OCI-M2 (cell line): ENCODE data around the gene TAF8.

ENCODE experiments used
- DNase-seq: peaks from one replicate; lab custom pipeline; 2025; ENCODE audit not compliant: unreplicated experiment; lab: John Stamatoyannopoulos, UW

TAF8 gene

DNA sequence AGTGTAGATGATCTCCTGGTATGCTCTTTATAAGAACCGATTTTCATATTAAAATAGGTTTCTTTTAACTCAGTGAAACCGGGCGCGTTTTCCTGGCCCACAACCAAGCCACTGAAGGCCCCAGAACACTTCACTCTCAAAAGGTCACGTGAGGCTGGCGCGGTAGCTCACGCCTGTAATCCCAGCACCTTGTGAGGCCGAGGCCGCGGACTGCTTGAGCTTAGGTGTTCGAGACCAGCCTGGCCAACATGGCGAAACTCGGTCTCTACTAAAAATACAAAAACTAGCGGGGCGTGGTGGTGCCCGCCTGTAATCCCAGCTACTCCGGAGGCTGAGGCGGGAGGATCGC is 402 bp upstream of the TAF8 start:
- DNase-seq, result no peak

- no peak for DNase-seq
Measured at GRCh38 chr6:42051268-42051653, 937 bp downstream of the TAF8 start.

- DNase-seq, result no peak
Measured at GRCh38 chr6:42053601-42054000, 3.3 kb downstream of the TAF8 start.

- no peak for DNase-seq
Measured at GRCh38 chr6:42059743-42060142, 9.4 kb downstream of the TAF8 start.

DNA sequence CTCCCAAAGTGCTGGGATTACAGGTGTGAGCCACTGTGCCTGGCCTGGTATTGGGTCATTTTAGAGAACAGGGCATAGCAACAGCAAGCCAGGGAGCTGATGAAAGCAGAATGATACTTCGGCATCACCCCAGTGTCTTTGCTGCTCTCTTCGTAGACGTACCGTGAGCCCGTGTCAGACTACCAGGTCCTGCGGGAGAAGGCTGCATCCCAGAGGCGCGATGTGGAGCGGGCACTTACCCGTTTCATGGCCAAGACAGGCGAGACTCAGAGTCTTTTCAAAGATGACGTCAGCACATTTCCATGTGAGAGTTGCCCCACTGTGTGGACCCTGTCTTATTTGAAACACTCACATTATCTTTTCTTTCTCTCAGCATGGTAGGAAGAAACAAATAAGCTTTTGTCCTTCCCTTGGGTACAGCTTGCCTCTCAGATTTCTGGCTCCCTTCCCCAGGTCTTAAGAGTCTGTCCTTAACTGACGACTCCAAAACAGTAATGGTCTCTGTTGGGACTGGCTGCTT is 15.9 kb downstream of the TAF8 start:
- DNase-seq, result no peak

DNA sequence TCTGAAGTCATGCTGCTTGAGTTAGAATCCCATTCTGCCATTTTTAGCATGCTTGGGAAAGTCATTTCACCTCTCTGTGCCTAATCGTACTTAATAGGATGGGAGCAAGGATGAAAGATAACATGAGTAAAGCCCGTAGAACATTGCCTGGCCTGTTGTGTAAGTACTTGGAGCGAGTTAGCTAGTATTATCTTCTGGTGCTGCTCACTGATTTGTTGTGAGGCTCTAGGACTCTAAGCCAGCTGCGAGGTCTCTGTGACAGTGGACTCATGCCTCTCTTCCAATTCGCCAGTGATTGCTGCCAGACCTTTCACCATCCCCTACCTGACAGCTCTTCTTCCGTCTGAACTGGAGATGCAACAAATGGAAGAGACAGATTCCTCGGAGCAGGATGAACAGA is 17.8 kb downstream of the TAF8 start:
- no peak for DNase-seq

DNA sequence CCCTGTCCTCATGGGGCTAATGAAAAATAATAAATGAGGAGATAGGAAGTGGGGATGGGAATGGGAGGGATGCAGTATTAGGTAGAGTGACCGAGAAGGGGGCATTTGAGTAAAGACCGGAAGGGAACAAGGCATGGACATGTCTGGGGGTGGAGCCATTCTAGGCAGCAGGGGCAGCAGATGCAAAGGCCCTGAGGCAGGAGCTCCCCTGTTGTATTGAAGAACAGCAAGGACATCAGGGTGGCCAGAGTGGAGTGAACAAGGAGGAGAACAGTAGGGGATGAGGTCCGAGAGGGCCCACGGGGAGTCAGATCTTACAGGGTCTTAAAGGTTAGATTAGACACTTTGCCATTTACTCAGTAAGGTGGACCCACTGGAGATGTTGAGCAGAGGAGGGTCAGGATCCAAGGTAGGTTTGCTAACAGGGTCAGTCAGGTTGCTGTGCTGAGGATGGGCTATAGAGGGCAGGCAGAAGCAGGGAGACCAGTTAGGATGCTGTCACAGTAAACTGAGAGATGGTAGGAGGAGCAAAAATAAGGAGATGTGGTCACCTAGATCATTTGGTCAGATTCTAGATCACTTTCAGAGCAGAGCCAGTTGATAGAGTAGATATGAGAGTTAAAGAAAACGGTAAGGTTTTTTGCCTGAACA is 18.7 kb downstream of the TAF8 start:
- DNase-seq, result no peak

DNA sequence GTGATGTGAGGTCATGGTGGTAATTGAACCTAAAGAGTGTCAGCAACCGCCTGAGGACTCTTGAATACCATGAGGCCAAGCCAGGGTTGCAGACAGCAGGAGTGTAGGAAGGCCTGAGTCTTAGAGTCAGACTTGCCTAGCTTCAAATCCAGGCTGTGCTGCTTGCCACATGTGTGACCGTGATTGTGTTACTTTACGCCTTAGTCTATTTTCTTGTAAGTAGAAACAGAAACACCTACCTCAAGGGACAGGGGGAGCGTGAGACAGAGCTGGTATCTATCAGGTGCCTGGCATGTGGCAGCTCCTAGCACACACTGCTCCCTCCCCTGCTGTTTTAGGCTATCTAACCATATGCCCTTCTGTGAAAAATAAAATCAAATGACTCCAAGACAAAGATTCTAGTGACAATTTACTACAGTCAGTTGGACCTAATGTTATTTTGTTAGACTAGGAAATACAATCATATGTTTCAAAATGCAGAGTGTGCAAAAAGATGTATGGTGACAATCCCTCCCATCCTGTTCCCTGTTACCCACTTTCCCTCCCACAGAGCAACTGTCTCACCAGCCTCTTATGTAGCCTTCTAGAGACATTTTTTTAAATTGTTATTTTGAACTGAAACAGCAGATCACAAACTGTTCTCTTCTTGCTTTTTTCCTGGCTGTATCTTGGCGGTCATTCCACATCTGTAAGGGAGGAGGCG is 21.7 kb downstream of the TAF8 start:
- DNase-seq, result no peak

- no peak for DNase-seq
Measured at GRCh38 chr6:42073287-42073686, 23.0 kb downstream of the TAF8 start.

DNA sequence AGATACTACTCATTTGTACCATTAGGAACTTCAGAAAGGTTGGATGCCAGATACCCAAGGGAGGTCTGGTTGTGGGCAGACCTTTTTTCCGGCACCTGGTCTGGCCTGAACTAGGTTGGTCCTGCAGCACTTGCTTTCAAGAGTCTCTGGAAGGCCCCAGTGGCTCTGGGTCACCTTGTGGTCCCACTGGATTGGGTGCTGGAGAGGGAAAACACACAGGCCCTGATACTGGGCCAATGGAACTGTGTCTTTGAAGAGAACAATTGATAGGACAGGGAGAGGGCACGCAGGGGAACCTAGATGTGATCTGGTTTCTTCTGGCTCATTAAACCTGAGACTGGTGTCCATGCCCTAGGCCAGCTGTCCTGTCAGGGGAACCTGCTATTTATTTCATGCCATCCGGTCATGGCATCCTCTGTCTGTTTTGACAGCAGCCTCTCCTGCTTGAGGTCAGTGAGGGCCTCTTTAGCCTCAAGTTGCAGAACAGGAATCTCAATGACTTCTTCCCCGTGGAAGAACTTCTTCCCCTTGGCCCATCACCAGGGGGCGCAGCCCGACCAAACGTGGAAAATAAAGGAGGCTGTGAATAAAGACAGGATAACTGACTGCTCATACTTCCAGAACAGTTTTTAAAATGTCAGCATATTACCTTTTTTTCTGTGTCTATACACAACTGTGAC is 25.0 kb downstream of the TAF8 start:
- no peak for DNase-seq

DNA sequence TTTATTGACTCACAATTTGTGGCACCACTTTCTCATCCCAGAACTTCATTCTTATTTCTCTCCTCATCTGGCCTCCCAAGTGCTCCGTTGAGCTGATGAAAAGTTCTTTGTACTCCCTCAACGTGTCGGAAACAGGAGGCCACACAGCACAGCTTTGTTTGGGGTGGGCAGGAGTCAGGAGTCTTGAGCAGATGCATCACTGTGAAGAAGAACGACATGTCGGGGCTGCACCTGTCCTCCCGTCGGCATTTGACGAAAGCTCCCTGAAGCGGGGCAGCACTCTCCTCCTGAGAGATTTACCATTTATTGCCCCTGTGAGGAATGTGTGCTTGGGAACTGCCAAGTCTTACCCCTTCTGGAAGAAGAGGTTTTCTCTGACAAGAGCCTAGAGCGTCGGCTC is 28.1 kb downstream of the TAF8 start:
- no peak for DNase-seq

GRCh38 chr6:42079941-42080464 is 29.7 kb downstream of the TAF8 start:
- no peak for DNase-seq

DNA sequence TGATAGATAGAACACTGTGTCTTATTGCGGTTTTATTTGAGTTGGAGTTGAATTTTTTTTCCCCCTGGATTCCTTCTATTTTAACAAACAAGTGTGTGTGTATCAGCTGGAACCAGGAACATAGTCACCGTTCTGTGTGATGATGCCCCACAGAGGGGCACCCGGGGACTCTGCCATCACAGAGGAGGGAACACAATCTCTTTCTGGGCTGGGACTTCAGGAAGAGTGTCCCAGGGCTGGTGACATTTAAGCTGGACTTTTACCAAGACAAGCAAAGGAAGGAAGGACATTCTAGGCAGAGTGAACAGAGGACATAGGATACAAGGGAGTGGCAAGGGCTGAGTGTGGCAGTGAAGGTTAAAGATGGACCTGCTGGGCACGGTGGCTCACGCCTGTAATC is 33.2 kb downstream of the TAF8 start:
- no peak for DNase-seq

DNA sequence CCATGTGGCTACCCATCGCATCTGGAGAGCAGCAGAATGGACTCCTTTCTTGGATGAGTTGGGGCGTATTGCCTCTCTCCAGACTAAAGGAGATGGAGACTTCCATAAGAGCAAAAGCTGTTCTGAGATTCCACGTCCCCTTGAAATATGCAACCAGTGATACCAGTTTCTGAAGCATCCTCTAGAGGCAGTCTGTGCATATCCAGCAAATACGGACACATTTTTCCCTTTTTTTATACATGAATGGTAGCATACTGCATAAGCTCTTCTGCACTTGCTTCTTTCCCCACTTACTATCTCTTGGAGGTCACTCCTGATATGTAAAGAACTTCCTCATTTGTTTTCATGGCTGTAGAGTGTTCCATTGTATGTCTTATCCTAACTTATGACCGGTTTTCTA is 34.6 kb downstream of the TAF8 start:
- DNase-seq, result no peak

- DNase-seq, result no peak
Measured at GRCh38 chr6:42086046-42087035, 36.0 kb downstream of the TAF8 start.

GRCh38 chr6:42088101-42088591 is 37.8 kb downstream of the TAF8 start:
- no peak for DNase-seq

GRCh38 chr6:42090819-42091717 is 40.7 kb downstream of the TAF8 start:
- DNase-seq, result no peak

DNA sequence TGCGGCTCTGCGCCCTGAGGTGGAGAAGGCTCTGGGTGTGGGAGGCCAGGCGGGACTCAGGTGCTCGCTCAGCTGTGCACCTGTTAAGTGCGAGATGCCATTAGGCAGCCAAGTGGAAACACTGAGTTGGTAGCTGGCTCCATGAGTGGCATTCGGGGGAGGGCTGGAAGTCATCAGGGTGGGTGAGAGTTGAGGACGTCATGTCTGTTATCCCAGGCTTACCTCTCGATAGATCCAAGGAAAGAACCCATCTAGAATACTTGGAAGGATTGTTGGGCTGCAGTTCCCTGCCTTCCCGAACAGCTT is 41.3 kb downstream of the TAF8 start:
- DNase-seq, result no peak

DNA sequence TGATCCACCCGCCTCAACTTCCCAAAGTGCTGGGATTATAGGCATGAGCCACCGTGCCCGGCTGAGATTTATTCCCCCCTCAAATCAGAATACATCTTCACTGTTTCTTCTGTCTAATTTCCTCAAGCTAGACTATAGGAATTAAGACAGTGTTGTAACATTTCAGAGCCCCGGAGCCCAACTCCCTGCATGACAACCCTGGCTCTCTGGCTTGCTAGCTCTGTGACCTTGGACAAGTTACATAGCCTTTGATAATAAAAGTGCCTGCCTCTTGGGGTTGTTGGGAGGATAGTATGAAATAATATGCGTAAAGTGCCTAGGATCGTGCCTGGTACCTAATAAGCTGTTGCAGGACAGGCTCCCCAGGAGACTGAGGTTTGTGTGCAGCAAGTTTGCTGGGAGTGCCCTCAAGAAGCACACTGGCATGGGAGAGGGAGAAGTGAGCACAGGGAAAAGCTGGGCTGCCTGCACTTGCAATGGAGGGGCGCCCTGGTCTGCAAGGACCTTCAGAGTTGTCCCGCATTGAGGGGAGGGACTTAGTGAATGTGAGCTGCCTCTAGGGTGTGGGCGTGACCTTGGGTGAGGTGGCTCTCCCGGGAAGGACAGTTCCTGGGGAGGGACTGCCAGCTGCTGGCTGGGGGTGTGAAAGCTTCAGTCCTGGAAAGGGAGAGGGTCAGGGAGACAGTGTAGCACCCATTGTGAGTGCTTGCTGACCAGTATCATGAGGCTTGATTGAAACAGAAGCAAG is 43.4 kb downstream of the TAF8 start:
- no peak for DNase-seq
